Measurements from ENCODE around the gene CTU1.

GRCh38 chr19:51124729-51125128, 16.5 kb upstream of the CTU1 start, which contains the start of gene SIGLEC9:
- TF ChIP-seq ELK1 (IDR thresholded peaks at IDR 0.05; ENCODE audit: borderline replicate concordance, low read depth, low read length) (no peak), CEBPB (IDR thresholded peaks at IDR 0.05; ENCODE audit: low read depth, low read length) (no peak), POLR2A (IDR thresholded peaks at IDR 0.05; ENCODE audit: low read depth, low read length) (no peak)
- TF ChIP-seq, protein P1, sequence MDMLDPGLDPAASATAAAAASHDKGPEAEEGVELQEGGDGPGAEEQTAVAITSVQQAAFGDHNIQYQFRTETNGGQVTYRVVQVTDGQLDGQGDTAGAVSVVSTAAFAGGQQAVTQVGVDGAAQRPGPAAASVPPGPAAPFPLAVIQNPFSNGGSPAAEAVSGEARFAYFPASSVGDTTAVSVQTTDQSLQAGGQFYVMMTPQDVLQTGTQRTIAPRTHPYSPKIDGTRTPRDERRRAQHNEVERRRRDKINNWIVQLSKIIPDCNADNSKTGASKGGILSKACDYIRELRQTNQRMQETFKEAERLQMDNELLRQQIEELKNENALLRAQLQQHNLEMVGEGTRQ (IDR thresholded peaks at IDR 0.05; ENCODE audit: low read depth, low read length), result no peak
- TF ChIP-seq, protein P2, sequence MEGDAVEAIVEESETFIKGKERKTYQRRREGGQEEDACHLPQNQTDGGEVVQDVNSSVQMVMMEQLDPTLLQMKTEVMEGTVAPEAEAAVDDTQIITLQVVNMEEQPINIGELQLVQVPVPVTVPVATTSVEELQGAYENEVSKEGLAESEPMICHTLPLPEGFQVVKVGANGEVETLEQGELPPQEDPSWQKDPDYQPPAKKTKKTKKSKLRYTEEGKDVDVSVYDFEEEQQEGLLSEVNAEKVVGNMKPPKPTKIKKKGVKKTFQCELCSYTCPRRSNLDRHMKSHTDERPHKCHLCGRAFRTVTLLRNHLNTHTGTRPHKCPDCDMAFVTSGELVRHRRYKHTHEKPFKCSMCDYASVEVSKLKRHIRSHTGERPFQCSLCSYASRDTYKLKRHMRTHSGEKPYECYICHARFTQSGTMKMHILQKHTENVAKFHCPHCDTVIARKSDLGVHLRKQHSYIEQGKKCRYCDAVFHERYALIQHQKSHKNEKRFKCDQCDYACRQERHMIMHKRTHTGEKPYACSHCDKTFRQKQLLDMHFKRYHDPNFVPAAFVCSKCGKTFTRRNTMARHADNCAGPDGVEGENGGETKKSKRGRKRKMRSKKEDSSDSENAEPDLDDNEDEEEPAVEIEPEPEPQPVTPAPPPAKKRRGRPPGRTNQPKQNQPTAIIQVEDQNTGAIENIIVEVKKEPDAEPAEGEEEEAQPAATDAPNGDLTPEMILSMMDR (conservative IDR thresholded peaks at IDR 0.05; ENCODE audit: low read depth, low read length), result no peak

Measured in IMR-90 (cell line).